NCI-H1105 (cell line): ENCODE measurements around the gene TMEM145.

Source experiments
- DNase-seq: peaks from one replicate; lab custom pipeline; 2025; lab: John Stamatoyannopoulos, UW

Gene TMEM145

DNA sequence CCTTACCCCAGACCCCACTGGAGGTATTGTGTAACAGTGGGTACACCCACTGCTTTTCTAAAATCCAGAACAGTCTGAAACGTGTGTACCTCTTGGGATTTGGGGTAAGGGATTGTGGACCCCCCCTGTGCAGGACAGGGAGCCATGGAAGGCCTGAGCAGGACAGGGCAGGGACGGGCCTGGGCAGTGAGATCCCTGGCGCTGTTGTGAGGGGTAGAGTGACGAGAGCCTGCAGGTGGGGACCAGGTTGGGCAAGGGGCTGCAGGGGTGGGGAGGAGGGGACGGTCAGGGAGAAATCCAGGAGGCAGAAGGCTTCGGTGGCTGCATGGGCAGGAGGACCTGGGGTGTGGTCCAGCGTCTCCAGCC, 48.4 kb downstream of the TMEM145 start:
- no peak for DNase-seq

DNA sequence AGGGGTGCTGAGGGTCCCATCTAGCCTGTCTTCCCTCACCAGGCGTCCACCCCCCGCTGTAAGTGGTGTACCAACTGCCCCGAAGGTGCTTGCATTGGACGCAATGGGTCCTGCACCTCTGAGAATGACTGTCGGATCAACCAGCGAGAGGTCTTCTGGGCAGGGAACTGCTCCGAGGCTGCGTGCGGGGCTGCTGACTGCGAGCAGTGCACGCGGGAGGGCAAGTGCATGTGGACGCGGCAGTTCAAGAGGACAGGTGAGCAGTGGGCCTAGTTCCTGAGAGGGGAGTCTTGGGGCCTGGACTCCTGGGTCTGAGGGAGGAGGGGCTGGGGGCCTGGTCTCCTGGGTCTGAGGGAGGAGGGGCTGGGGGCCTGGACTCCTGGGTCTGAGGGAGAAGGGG, 49.2 kb downstream of the TMEM145 start:
- DNase-seq, result no peak

DNA sequence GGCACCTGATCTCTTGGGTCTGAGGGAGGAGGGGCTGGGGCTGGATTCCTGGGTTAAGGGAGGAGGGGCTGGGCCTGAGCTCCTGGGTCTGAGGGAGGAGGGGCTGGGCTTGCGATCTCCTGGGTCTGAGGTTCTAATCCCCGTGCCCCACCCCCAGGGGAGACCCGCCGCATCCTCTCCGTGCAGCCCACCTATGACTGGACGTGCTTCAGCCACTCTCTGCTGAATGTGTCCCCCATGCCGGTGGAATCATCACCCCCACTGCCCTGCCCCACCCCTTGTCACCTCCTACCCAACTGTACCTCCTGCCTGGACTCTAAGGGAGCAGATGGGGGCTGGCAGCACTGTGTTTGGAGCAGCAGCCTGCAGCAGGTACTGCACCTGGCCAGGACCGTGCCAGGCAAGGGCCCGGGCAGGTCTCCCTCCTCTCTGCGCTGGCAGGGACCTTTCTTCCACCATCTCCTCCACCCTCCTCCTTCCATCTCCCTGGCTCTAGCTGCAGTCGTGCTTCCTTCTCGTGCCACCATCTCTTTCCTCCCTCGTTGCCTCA, 49.9 kb downstream of the TMEM145 start:
- DNase-seq, result no peak

DNA sequence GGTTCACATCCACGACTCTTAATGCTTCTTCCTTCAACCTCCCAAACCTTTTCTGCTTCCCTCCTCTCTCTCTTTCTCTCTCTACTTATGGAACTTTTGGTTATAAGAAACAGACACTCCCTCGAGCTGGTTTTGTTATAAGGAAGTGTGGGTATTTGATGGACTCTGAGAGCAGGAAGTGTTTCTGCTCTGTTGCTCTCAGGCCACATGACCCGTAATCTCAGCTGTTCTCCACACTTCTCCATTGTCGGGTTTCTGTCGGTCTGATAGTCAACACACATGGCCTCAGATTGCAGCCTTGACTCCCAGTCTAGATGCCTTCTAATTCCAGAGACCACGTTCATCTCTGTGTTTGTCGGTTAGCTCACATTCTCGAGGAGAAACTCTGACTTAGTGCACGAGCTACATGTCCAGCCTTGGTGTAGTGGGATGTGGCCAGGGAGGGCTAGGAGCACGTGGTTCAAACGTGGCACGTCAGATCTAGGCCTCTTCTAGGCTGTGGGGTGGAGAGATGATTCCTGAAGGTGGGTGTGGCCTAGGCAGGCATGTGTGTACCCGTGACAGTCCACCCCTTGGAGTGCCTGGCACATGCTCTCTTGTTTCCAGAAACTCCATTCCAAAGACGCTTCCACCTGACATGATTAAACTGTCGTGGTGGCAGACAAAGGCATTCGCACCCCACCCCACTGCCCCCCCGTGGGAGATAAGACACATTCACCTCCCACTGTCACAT, 50.7 kb downstream of the TMEM145 start:
- no peak for DNase-seq

DNA sequence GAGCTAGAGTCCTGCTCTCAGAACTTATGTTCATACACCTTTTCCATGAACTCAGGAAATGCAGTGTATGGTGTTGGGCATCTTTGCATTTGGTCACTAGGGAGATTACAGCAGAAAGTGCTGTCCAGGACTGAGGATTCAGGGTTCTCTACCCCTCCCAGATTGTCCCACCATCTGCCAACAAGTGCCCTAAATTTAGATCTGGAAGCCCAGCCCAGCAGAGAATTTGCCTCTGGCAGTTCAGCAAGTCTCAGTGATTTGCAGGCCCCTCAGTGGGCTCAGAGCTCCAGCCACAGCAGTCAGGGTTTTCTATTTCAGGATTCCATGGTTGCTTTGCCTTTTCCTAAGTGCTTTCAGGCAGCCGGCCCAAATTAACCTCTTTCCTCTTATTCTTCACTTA, 53.6 kb downstream of the TMEM145 start:
- DNase-seq, result no peak

DNA sequence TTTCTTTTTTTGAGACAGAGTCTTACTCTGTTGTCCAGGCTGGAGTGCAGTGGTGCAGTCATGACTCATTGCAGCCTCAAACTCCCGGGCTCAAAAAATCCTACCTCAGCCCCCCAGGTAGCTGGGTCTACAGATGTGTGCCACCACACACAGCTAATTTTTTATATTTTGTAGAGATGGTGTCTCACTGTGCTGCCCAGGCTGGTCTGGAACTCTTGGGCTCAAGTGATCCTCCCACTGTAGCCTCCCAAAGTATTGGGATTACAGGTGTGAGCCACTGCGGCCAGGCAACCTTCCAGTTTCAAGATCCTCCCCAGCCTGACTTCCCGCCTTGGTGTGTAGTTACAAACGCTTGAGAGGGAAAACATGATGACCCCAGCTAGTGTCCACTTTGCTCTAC, 54.8 kb downstream of the TMEM145 start:
- no peak for DNase-seq

DNA sequence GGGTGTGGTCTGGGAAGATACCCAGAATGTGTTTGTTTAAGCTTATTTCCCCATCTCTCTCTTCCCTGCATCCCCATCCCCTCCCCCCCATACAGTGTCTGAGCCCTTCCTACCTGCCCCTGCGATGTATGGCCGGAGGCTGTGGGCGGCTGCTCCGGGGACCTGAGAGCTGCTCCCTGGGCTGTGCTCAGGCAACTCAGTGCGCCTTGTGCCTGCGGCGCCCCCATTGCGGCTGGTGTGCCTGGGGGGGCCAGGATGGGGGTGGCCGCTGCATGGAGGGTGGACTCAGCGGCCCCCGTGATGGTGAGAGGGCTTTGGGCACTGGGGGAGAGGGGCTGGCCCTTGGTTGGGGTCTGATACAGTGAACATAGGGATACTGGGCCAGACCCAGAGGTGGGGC, 55.3 kb downstream of the TMEM145 start:
- DNase-seq, result no peak

DNA sequence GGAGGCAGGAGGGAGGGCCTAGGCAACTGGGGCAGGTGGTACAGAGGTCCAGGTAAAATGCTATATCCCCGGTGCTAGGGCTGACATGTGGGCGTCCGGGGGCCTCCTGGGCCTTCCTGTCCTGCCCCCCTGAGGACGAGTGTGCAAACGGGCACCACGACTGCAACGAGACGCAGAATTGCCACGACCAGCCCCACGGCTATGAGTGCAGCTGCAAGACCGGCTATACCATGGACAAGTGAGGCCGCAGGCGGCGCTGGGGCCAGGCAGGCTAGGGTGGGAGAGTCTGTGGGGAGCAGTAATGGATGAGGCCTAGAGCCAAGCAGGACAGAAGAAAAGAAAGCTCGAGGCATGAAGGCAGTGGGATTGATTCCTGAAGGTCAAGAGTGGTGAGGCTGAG, 55.7 kb downstream of the TMEM145 start:
- no peak for DNase-seq

DNA sequence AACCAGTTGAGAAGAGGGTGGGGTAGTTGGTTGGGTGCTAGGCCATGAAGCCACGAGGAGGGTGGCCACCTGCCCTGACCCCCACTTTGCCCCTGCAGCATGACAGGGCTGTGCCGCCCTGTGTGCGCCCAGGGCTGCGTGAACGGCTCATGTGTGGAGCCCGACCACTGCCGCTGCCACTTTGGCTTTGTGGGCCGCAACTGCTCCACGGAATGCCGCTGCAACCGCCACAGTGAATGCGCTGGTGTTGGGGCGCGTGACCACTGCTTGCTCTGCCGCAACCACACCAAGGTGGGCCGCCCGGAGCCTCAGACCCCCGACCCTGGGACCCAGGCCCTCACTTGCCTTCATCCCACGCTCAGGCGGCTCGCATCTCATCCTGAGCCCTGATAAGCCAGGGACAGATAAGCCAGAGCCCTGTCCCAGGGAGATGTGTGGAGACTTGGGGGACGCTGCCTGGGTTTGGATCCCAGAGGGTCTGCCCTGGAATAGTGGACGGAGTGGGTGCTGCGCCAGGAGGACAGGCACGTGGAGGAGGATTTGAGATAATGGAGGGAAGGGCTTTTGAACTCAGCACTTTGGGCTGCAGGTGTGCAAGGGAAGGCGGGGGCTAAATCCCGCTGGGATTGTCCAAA, 56.4 kb downstream of the TMEM145 start:
- DNase-seq, result no peak

DNA sequence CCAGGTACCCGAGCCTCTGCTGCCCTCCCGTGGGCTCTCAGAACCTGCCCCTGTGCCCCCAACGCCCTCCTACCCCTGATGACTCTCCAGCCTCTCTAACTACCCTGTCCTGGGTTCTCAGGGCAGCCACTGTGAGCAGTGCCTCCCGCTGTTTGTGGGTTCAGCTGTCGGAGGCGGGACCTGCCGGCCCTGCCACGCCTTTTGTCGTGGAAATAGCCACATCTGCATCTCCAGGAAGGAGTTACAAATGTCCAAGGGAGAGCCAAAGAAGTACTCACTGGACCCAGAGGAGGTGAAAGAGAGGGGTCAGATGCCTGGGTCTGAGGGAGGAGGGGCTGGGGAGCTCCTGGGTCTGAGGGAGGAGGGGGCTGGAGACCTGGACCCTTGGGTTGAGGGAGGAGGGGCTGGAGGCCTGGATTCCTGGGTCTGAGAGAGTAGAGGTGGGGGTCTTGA, 57.0 kb downstream of the TMEM145 start:
- no peak for DNase-seq

DNA sequence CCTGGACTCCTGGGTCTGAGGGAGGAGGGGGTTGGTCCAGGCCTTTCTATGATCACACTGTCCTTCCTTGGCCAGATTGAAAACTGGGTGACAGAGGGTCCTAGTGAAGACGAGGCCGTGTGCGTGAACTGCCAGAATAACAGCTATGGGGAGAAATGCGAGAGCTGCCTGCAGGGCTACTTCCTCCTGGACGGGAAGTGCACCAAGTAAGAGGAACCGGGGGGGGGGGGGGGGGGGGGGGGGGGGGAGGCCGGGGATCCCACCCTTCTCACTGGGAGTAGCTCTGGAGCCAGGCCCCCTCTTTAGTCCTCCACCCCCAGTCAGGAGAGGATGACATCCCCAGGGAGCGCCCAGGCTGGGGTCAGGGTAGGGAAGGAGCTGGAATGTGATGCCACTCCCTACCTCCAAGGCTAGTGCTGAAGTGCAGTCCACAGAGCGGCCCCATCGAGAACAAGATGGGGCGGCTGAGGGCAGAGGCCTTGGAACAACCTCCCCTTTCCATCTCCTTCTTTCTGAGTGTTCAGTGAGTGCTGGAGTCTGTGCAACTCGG, 57.6 kb downstream of the TMEM145 start:
- no peak for DNase-seq
